ENCODE data around the gene CANT1. TPM values are rescaled to one million over a fixed set of nuclear protein-coding genes. Genes with fewer than 3 reads are reported as not detected.

CANT1 gene
- 53.7 TPM for total RNA-seq

GRCh38 chr17:79009397-79010303 is at the start of gene CANT1:
Gene CANT1 (minus strand): TSS chr17:79009764. CDS start chr17:78997622, 12,142 bp downstream.
- peak; percentile 84 for DNase-seq (ENCODE audit: low spot score)

- no peak for DNase-seq (ENCODE audit: low spot score)
Observed at GRCh38 chr17:79057737-79058385, 48.3 kb upstream of the CANT1 start.

GRCh38 chr17:79055197-79055596 is 45.6 kb upstream of the CANT1 start:
- no peak for DNase-seq (ENCODE audit: low spot score)

- no peak for DNase-seq (ENCODE audit: low spot score)
Observed at GRCh38 chr17:79054200-79054960, 44.8 kb upstream of the CANT1 start.

GRCh38 chr17:79053251-79053925 is 43.8 kb upstream of the CANT1 start:
- no peak for DNase-seq (ENCODE audit: low spot score)

GRCh38 chr17:79052131-79052530 is 42.6 kb upstream of the CANT1 start:
- DNase-seq (ENCODE audit: low spot score): no peak

GRCh38 chr17:79051306-79051705 is 41.7 kb upstream of the CANT1 start:
- DNase-seq (ENCODE audit: low spot score): no peak

- no peak for DNase-seq (ENCODE audit: low spot score)
Observed at GRCh38 chr17:79050551-79050950, 41.0 kb upstream of the CANT1 start.

GRCh38 chr17:79049821-79050220 is 40.3 kb upstream of the CANT1 start:
- DNase-seq (ENCODE audit: low spot score): no peak

- no peak for DNase-seq (ENCODE audit: low spot score)
Observed at GRCh38 chr17:79048826-79049755, 39.5 kb upstream of the CANT1 start.

- no peak for DNase-seq (ENCODE audit: low spot score)
Observed at GRCh38 chr17:79047923-79048825, 38.6 kb upstream of the CANT1 start.

- DNase-seq (ENCODE audit: low spot score): no peak
Observed at GRCh38 chr17:79047291-79047920, 37.8 kb upstream of the CANT1 start.

GRCh38 chr17:79046916-79047280 is 37.3 kb upstream of the CANT1 start:
- DNase-seq (ENCODE audit: low spot score): no peak

GRCh38 chr17:79046197-79046915 is 36.8 kb upstream of the CANT1 start:
- DNase-seq (ENCODE audit: low spot score): no peak

GRCh38 chr17:79045842-79046196 is 36.3 kb upstream of the CANT1 start:
- DNase-seq (ENCODE audit: low spot score): peak; percentile 81

GRCh38 chr17:79045001-79045729 is 35.6 kb upstream of the CANT1 start:
- no peak for DNase-seq (ENCODE audit: low spot score)

- no peak for DNase-seq (ENCODE audit: low spot score)
Observed at GRCh38 chr17:79044462-79044861, 34.9 kb upstream of the CANT1 start.

- DNase-seq (ENCODE audit: low spot score): no peak
Observed at GRCh38 chr17:79043931-79044320, 34.4 kb upstream of the CANT1 start.

All from ureter (tissue), 1 donor.